IMR-90 (cell line): Measurements from ENCODE around the gene RFX5. TPM values are rescaled to one million over a fixed set of nuclear protein-coding genes. Genes with fewer than 3 reads are reported as not detected.

Experiments used
- ATAC-seq: fragments of 200-7000 bp; cut with Tn5 transposase; 2 replicates; pipeline ENCODE4 v1.9.1; 2020; ENCODE audit warnings: low read depth, mild to moderate bottlenecking, moderate library complexity
- BruUV-seq: library from RNA; stranded (reverse); fragments of 400-500 nt; replicated peaks from 2 replicates; lab custom pipeline; 2021; lab: Mats Ljungman, UMichigan
- CTCF ChIA-PET: fragments of 300-600 bp; formaldehyde crosslinking; extraction: SDS; loops from one replicate; lab custom pipeline; 2021; ENCODE audit warnings: antibody characterized with exemption; lab: Yijun Ruan, JAX
- POLR2A ChIA-PET: fragments of 300-600 bp; sonication (Branson Sonifier 250); formaldehyde crosslinking; loops from one replicate; lab custom pipeline; 2022; ENCODE audit warnings: antibody characterized with exemption; ENCODE audit not compliant: unreplicated experiment; lab: Charles Lee
- DNase-seq: peaks from one replicate; pipeline ENCODE4 v3.0.0; 2013
- H2AFZ ChIP-seq: replicated peaks from 2 replicates; pipeline ENCODE3; 2013; ENCODE audit warnings: low read length, mild to moderate bottlenecking; ENCODE audit not compliant: poor library complexity
- H2AK5ac ChIP-seq: 2 replicates; pipeline ENCODE4 v1.6.1; 2013; ENCODE audit warnings: low read depth, low read length, inconsistent platforms
- H2AK9ac ChIP-seq: replicated peaks from 2 replicates; pipeline ENCODE3; 2013; ENCODE audit warnings: mild to moderate bottlenecking, low read depth, low read length, moderate library complexity; ENCODE audit not compliant: poor library complexity
- H2BK120ac ChIP-seq: 2 replicates; pipeline ENCODE4 v1.6.1; 2013; ENCODE audit warnings: low read depth, low read length, inconsistent platforms
- H2BK15ac ChIP-seq: 3 replicates; pipeline ENCODE4 v1.6.1; 2013; ENCODE audit warnings: low read depth, low read length, inconsistent platforms
- H2BK20ac ChIP-seq: 2 replicates; pipeline ENCODE4 v1.6.1; 2013; ENCODE audit warnings: low read depth, mild to moderate bottlenecking, inconsistent platforms, low read length, moderate library complexity
- H2BK5ac ChIP-seq: 2 replicates; pipeline ENCODE4 v1.6.1; 2013; ENCODE audit warnings: mild to moderate bottlenecking, low read depth, low read length, inconsistent platforms; ENCODE audit not compliant: poor library complexity, severe bottlenecking
- H3K14ac ChIP-seq: replicated peaks from 2 replicates; pipeline ENCODE4 v1.6.1; 2013; ENCODE audit warnings: low read depth, low read length, inconsistent platforms
- H3K18ac ChIP-seq: 2 replicates; pipeline ENCODE4 v1.6.1; 2013; ENCODE audit warnings: low read depth, low read length, control low read depth
- H3K23ac ChIP-seq: 2 replicates; pipeline ENCODE4 v1.6.1; 2013; ENCODE audit warnings: low read depth, low read length, inconsistent platforms
- H3K27ac ChIP-seq: 2 replicates; pipeline ENCODE4 v1.5.1; 2013; ENCODE audit warnings: mild to moderate bottlenecking, control low read depth, low read length; ENCODE audit not compliant: insufficient read depth
- H3K27me3 ChIP-seq: 2 replicates; pipeline ENCODE4 v1.6.1; 2013; ENCODE audit warnings: low read length; ENCODE audit not compliant: control insufficient read depth, insufficient read depth
- H3K36me3 ChIP-seq: 2 replicates; pipeline ENCODE4 v1.6.1; 2013; ENCODE audit warnings: low read length, mixed read lengths; ENCODE audit not compliant: control insufficient read depth, insufficient read depth
- H3K4ac ChIP-seq: 2 replicates; pipeline ENCODE4 v1.6.1; 2013; ENCODE audit warnings: low read depth, low read length, inconsistent platforms
- H3K4me1 ChIP-seq: 2 replicates; pipeline ENCODE4 v1.6.1; 2013; ENCODE audit warnings: low read length, mixed read lengths; ENCODE audit not compliant: control insufficient read depth, insufficient read depth
- H3K4me2 ChIP-seq: 2 replicates; pipeline ENCODE4 v1.6.1; 2013; ENCODE audit warnings: low read depth, mild to moderate bottlenecking, control low read depth, low read length, moderate library complexity
- H3K4me3 ChIP-seq: 2 replicates; pipeline ENCODE4 v1.5.1; 2013; ENCODE audit warnings: low read depth, mild to moderate bottlenecking, control low read depth, low read length, moderate library complexity; ENCODE audit not compliant: insufficient read depth
- H3K56ac ChIP-seq: 2 replicates; pipeline ENCODE4 v1.6.1; 2013; ENCODE audit warnings: low read length, inconsistent platforms; ENCODE audit not compliant: insufficient read depth; ENCODE audit errors: extremely low read depth
- H3K79me1 ChIP-seq, 2 experiments: 2 replicates each; pipeline ENCODE4 v1.6.1; 2013; ENCODE audit warnings: low read length in 2 of 2, inconsistent platforms in 1 of 2, low read depth in 1 of 2
- H3K9ac ChIP-seq: 2 replicates; pipeline ENCODE4 v1.6.1; 2013; ENCODE audit warnings: low read depth, low read length, control low read depth
- H3K9me1 ChIP-seq: 2 replicates; pipeline ENCODE4 v1.6.1; 2013; ENCODE audit warnings: low read length, inconsistent platforms; ENCODE audit not compliant: insufficient read depth
- H3K9me3 ChIP-seq: 2 replicates; pipeline ENCODE4 v1.6.1; 2013; ENCODE audit warnings: low read length; ENCODE audit not compliant: control insufficient read depth, insufficient read depth
- H4K20me1 ChIP-seq: 2 replicates; pipeline ENCODE4 v1.6.1; 2013; ENCODE audit warnings: low read length, inconsistent platforms; ENCODE audit not compliant: insufficient read depth
- H4K5ac ChIP-seq: 2 replicates; pipeline ENCODE4 v1.6.1; 2013; ENCODE audit warnings: mild to moderate bottlenecking, low read depth, low read length, control low read depth
- H4K8ac ChIP-seq, 2 experiments: 2 replicates each; pipeline ENCODE4 v1.6.1; 2013; ENCODE audit warnings: low read depth in 2 of 2, low read length in 2 of 2, control low read depth in 1 of 2, inconsistent platforms in 1 of 2
- H4K91ac ChIP-seq: 2 replicates; pipeline ENCODE4 v1.6.1; 2013; ENCODE audit warnings: low read depth, low read length, inconsistent platforms; ENCODE audit not compliant: insufficient read depth
- BHLHE40 ChIP-seq: fragments of 150-350 bp; IDR thresholded peaks from 2 replicates; pipeline ENCODE4 v1.6.1; 2016; ENCODE audit warnings: mild to moderate bottlenecking, low read depth, low read length
- CEBPB ChIP-seq: IDR thresholded peaks from 2 replicates; pipeline ENCODE4 v1.6.1; 2012; ENCODE audit warnings: low read depth, low read length, improper control_type of control experiment
- CTCF ChIP-seq: conservative IDR thresholded peaks from 2 replicates; pipeline ENCODE4 v1.5.1; 2012; ENCODE audit warnings: mild to moderate bottlenecking, low read depth, low read length, improper control_type of control experiment
- ELK1 ChIP-seq: fragments of 150-350 bp; IDR thresholded peaks from 2 replicates; pipeline ENCODE4 v1.6.1; 2016; ENCODE audit warnings: low read depth, mild to moderate bottlenecking, low read length, moderate library complexity, borderline replicate concordance
- FOS ChIP-seq: fragments of 150-350 bp; IDR thresholded peaks from 2 replicates; pipeline ENCODE4 v1.6.1; 2016; ENCODE audit warnings: low read depth, low read length
- MAFK ChIP-seq: IDR thresholded peaks from 2 replicates; pipeline ENCODE4 v1.6.1; 2012; ENCODE audit warnings: low read depth, low read length, improper control_type of control experiment
- MXI1 ChIP-seq: IDR thresholded peaks from 2 replicates; pipeline ENCODE4 v1.6.1; 2012; ENCODE audit warnings: low read depth, mild to moderate bottlenecking, low read length, moderate library complexity, borderline replicate concordance
- NFE2L2 ChIP-seq: fragments of 150-350 bp; IDR thresholded peaks from 2 replicates; pipeline ENCODE4 v1.6.1; 2016; ENCODE audit warnings: low read depth, mild to moderate bottlenecking, low read length
- POLR2A ChIP-seq: IDR thresholded peaks from 2 replicates; pipeline ENCODE4 v1.6.1; 2012; ENCODE audit warnings: mild to moderate bottlenecking, low read depth, low read length
- RAD21 ChIP-seq: IDR thresholded peaks from 2 replicates; pipeline ENCODE4 v1.6.1; 2012; ENCODE audit warnings: low read length, improper control_type of control experiment
- RCOR1 ChIP-seq: IDR thresholded peaks from 2 replicates; pipeline ENCODE4 v1.6.1; 2012; ENCODE audit warnings: mild to moderate bottlenecking, low read length, improper control_type of control experiment; ENCODE audit not compliant: insufficient replicate concordance
- RFX5 ChIP-seq: IDR thresholded peaks from 2 replicates; pipeline ENCODE4 v1.8.0; 2012; ENCODE audit warnings: low read depth, mild to moderate bottlenecking, low read length, moderate library complexity
- SMC3 ChIP-seq: fragments of 150-350 bp; IDR thresholded peaks from 2 replicates; pipeline ENCODE4 v1.6.1; 2016; ENCODE audit warnings: low read depth, mild to moderate bottlenecking, antibody characterized with exemption, low read length, moderate library complexity
- WGBS, 2 experiments: methylation state at CpG; one replicate each; pipeline versions ENCODE4 v1.1.5 to v1.1.7; 2013; ENCODE audit warnings: missing lambda C conversion rate in 2 of 2; ENCODE audit not compliant: insufficient read length in 1 of 2; ENCODE audit errors: extremely low coverage in 2 of 2; 5-methylcytosine and 5-hydroxymethylcytosine counted together
- dilution Hi-C: fragments of 300-500 bp; cut with HindIII; formaldehyde crosslinking; loops from one replicate; pipeline ENCODE4 v1.14.3; 2018; ENCODE audit warnings: low sequenced_read_pairs; ENCODE audit not compliant: unreplicated experiment
- in situ Hi-C: fragments of 300-500 bp; cut with MboI; formaldehyde crosslinking; loops from 3 replicates; pipeline ENCODE4 v1.14.3; 2019; ENCODE audit warnings: low sequenced_read_pairs, inconsistent platforms, mixed read lengths
- intact Hi-C: fragments of 100-400 bp; cut with micrococcal nuclease; formaldehyde crosslinking; loops from 2 replicates; pipeline ENCODE4 v1.10.0; 2022
- polyA plus RNA-seq, 3 experiments: library from polyadenylated mRNA; depleted of rRNA; stranded (reverse); fragments of >200 nt; gene quantifications; 2 replicates each; pipeline ENCODE4 v1.2.3, GENCODE V29; 2012; ENCODE audit warnings: low replicate concordance in 1 of 3
- total RNA-seq: library from RNA; depleted of rRNA; stranded (reverse); fragments of >200 nt; gene quantifications from 2 replicates; pipeline ENCODE4 v1.2.3, GENCODE V29; 2012

The RFX5 gene
- total and polyA plus RNA-seq, 2 of the 4 experiments (the other 2 are of a cell fraction): 29.3 to 44.4 TPM

GRCh38 chr1:151369621-151370048, 22.6 kb upstream of the RFX5 start:
- Histone ChIP-seq H3K4me3 (no peak overlapping the region), H2BK15ac (no peak overlapping the region), H3K4ac (no peak overlapping the region), H2BK20ac (no peak overlapping the region), H3K27me3 (no peaks in the 10 kb centered on the region), H3K56ac (no peak overlapping the region), H3K27ac (no peak overlapping the region), H4K91ac (no peak overlapping the region), H3K79me1 (peaks cover 0 to 10% of the 10 kb centered on the region in 2 experiments; a peak in 1 of 4 replicates), H3K9me1 (peaks cover 14% of the 10 kb centered on the region), H3K4me2 (no peak overlapping the region), H2AFZ (no peak overlapping the region), H3K4me1 (peaks cover 14% of the 10 kb centered on the region), H3K9ac (no peak overlapping the region), H3K18ac (no peak overlapping the region), H3K36me3 (peaks cover 28% of the 10 kb centered on the region), H2AK5ac (no peak overlapping the region), H2BK120ac (no peak overlapping the region), H2BK5ac (no peak overlapping the region), H3K9me3 (no peaks in the 10 kb centered on the region), H4K5ac (no peak overlapping the region), H4K20me1 (no peaks in the 10 kb centered on the region), H3K14ac (no peak overlapping the region), H4K8ac (no peak overlapping the region), H2AK9ac (no peak overlapping the region), H3K23ac (no peak overlapping the region)
- intact Hi-C loops: no loop called here
- CTCF ChIA-PET: interaction anchor here (0.7 kb wide), 1 partner anchor 29 kb away, joined by 4 read pairs; no protein-coding TSS in a partner anchor
- POLR2A ChIA-PET: no interaction called here
- DNase-seq (no peak), ATAC-seq (no peak)
- whole genome bisulfite sequencing, 2 experiments: 100% methylated on average over 3 of the region's 15 CpGs; no CpG with 5 or more reads in 1 of the 2 experiments
- TF ChIP-seq RFX5 (no peak), ELK1 (no peak), CEBPB (no peak), BHLHE40 (no peak), MXI1 (no peak), NFE2L2 (no peak), POLR2A (no peak), RCOR1 (no peak), SMC3 (no peak), MAFK (no peak), FOS (no peak), RAD21 (no peak), CTCF (no peak)
- no TSS peak for BruUV-seq
- dilution Hi-C loops: no loop called here
- in situ Hi-C loops: no loop called here
